ENCODE results near the gene S100A7A.
A peak's percentile ranks its signal among the peaks of the same experiment; 100 is the strongest.

Gene S100A7A

GRCh38 chr1:153420306-153420705 is 4.0 kb downstream of the S100A7A start:
- no peak for TF ChIP-seq CTCF (IDR thresholded peaks at IDR 0.05; ENCODE audit: extremely low read depth, insufficient read depth, missing control alignments)
- in situ Hi-C loops (cut with MboI; ENCODE audit: low pct_unique_long_range_greater_than_20kb, low sequenced_read_pairs, unreplicated experiment) = no loop called here
- no peak for DNase-seq (ENCODE audit: low spot score)

- DNase-seq (ENCODE audit: low spot score) = peak; percentile 66
- in situ Hi-C loops (cut with MboI; ENCODE audit: low pct_unique_long_range_greater_than_20kb, low sequenced_read_pairs, unreplicated experiment) = no loop called here
These were observed 6.2 kb downstream of the S100A7A start for GRCh38 chr1:153422450-153423068.

GRCh38 chr1:153426809-153427208 is 10.5 kb downstream of the S100A7A start:
- DNase-seq (ENCODE audit: low spot score) = no peak
- in situ Hi-C loops (cut with MboI; ENCODE audit: low pct_unique_long_range_greater_than_20kb, low sequenced_read_pairs, unreplicated experiment) = no loop called here

More at GRCh38 chr1:153422450-153423068, 6.2 kb downstream of the S100A7A start:
- no peak for TF ChIP-seq CTCF (IDR thresholded peaks at IDR 0.05; ENCODE audit: extremely low read depth, insufficient read depth, missing control alignments)

GRCh38 chr1:153428073-153428638 is 11.8 kb downstream of the S100A7A start:
- TF ChIP-seq CTCF (IDR thresholded peaks at IDR 0.05; ENCODE audit: extremely low read depth, insufficient read depth, missing control alignments) = no peak
- in situ Hi-C loops (cut with MboI; ENCODE audit: low pct_unique_long_range_greater_than_20kb, low sequenced_read_pairs, unreplicated experiment) = no loop called here
- no peak for DNase-seq (ENCODE audit: low spot score)

More at GRCh38 chr1:153426809-153427208, 10.5 kb downstream of the S100A7A start:
- no peak for TF ChIP-seq CTCF (IDR thresholded peaks at IDR 0.05; ENCODE audit: extremely low read depth, insufficient read depth, missing control alignments)

- DNase-seq (ENCODE audit: low spot score) = no peak
These were observed 12.5 kb downstream of the S100A7A start for GRCh38 chr1:153428791-153429190.

More at GRCh38 chr1:153428791-153429190, 12.5 kb downstream of the S100A7A start:
- no peak for TF ChIP-seq CTCF (IDR thresholded peaks at IDR 0.05; ENCODE audit: extremely low read depth, insufficient read depth, missing control alignments)
- in situ Hi-C loops (cut with MboI; ENCODE audit: low pct_unique_long_range_greater_than_20kb, low sequenced_read_pairs, unreplicated experiment) = no loop called here

Data from GM13977 (cell line).